Measurements from ENCODE around the gene PHF23.
A peak's percentile ranks its signal among the peaks of the same experiment; 100 is the strongest.

Gene PHF23

GRCh38 chr17:7250695-7251627, 11.7 kb upstream of the PHF23 start:
- H3K27me3 ChIP-seq (ENCODE audit: insufficient read depth, low read length, poor library complexity, severe bottlenecking) = no peaks in the 10 kb centered on the region
- peaks cover 45% of the 10 kb centered on the region for H4K20me1 ChIP-seq (ENCODE audit: insufficient read depth, low read length, poor library complexity, severe bottlenecking)
- no peaks in the 10 kb centered on the region for H3K9me3 ChIP-seq (ENCODE audit: insufficient read depth, low read depth, low read length)
- H2AFZ ChIP-seq (ENCODE audit: low read length) = no peak overlapping the region
- H3K4me2 ChIP-seq (ENCODE audit: low read depth, low read length, poor library complexity, severe bottlenecking) = peak overlapping the region; percentile 99
- H3K4me3 ChIP-seq (ENCODE audit: low read length, poor library complexity, severe bottlenecking) = peak overlapping the region; percentile 84
- peak overlapping the region; percentile 87 for H3K9ac ChIP-seq (ENCODE audit: low read depth, low read length, poor library complexity, severe bottlenecking)
- peaks cover 80% of the 10 kb centered on the region for H3K79me2 ChIP-seq (ENCODE audit: insufficient read depth, low read length)
- TF ChIP-seq EZH2phosphoT487 (IDR thresholded peaks at IDR 0.05; ENCODE audit: borderline replicate concordance) (no peak), CTCF (conservative IDR thresholded peaks at IDR 0.05; ENCODE audit: low read length) (no peak)
- H3K4me1 ChIP-seq (ENCODE audit: insufficient read depth, low read length, poor library complexity, severe bottlenecking) = peaks cover 37% of the 10 kb centered on the region
- H3K9me2 ChIP-seq (replicated peaks; ENCODE audit: low read depth, low read length) = no peaks in the 10 kb centered on the region
- H3F3A ChIP-seq (ENCODE audit: low read depth) = no peaks in the 10 kb centered on the region
- H3K36me3 ChIP-seq (ENCODE audit: insufficient read depth, low read length) = peaks cover 14% of the 10 kb centered on the region; the same call in 1 of the 2 replicates

DNA sequence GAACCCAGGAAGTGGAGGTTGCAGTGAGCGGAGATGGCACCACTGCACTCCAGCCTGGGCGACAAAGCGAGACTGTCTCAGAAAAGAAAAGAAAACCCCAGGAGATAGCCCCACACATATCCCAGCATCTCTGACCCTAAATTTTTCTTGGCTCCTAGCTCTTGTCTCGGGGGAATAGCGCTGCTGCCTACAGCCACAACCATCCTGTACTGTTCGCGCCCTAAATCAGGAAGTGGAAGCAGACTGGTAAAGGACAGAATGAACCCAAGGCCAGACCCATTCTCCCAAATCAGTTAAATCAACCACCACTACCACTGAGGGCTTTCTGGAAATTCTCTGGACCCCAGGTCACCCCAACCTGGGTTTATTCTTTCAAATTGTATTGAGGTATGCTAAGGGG, 10.6 kb upstream of the PHF23 start:
- no peaks in the 10 kb centered on the region for H3F3A ChIP-seq (ENCODE audit: low read depth)
- peak overlapping the region; percentile 87 for H3K9ac ChIP-seq (ENCODE audit: low read depth, low read length, poor library complexity, severe bottlenecking)
- H2AFZ ChIP-seq (ENCODE audit: low read length) = no peak overlapping the region
- H3K9me3 ChIP-seq (ENCODE audit: insufficient read depth, low read depth, low read length) = no peaks in the 10 kb centered on the region
- peaks cover 17% of the 10 kb centered on the region; the same call in 1 of the 2 replicates for H3K36me3 ChIP-seq (ENCODE audit: insufficient read depth, low read length)
- H3K4me3 ChIP-seq (ENCODE audit: low read length, poor library complexity, severe bottlenecking) = peak overlapping the region; percentile 84
- H3K4me2 ChIP-seq (ENCODE audit: low read depth, low read length, poor library complexity, severe bottlenecking) = peak overlapping the region; percentile 99
- peaks cover 47% of the 10 kb centered on the region for H4K20me1 ChIP-seq (ENCODE audit: insufficient read depth, low read length, poor library complexity, severe bottlenecking)
- peaks cover 37% of the 10 kb centered on the region for H3K4me1 ChIP-seq (ENCODE audit: insufficient read depth, low read length, poor library complexity, severe bottlenecking)
- H3K79me2 ChIP-seq (ENCODE audit: insufficient read depth, low read length) = peaks cover 80% of the 10 kb centered on the region
- no peaks in the 10 kb centered on the region for H3K27me3 ChIP-seq (ENCODE audit: insufficient read depth, low read length, poor library complexity, severe bottlenecking)
- TF ChIP-seq CTCF (conservative IDR thresholded peaks at IDR 0.05; ENCODE audit: low read length) (no peak), EZH2phosphoT487 (IDR thresholded peaks at IDR 0.05; ENCODE audit: borderline replicate concordance) (no peak)
- no peaks in the 10 kb centered on the region for H3K9me2 ChIP-seq (replicated peaks; ENCODE audit: low read depth, low read length)

GRCh38 chr17:7249214-7249613, 10.0 kb upstream of the PHF23 start:
- Histone ChIP-seq H4K20me1 (ENCODE audit: insufficient read depth, low read length, poor library complexity, severe bottlenecking) (peaks cover 47% of the 10 kb centered on the region), H3K27me3 (ENCODE audit: insufficient read depth, low read length, poor library complexity, severe bottlenecking) (no peaks in the 10 kb centered on the region), H3K4me3 (ENCODE audit: low read length, poor library complexity, severe bottlenecking) (peak overlapping the region; percentile 84), H3F3A (ENCODE audit: low read depth) (no peaks in the 10 kb centered on the region), H3K4me2 (ENCODE audit: low read depth, low read length, poor library complexity, severe bottlenecking) (peak overlapping the region; percentile 99), H2AFZ (ENCODE audit: low read length) (no peak overlapping the region), H3K4me1 (ENCODE audit: insufficient read depth, low read length, poor library complexity, severe bottlenecking) (peaks cover 36% of the 10 kb centered on the region), H3K9me2 (replicated peaks; ENCODE audit: low read depth, low read length) (no peaks in the 10 kb centered on the region), H3K9ac (ENCODE audit: low read depth, low read length, poor library complexity, severe bottlenecking) (peak overlapping the region; percentile 87), H3K9me3 (ENCODE audit: insufficient read depth, low read depth, low read length) (no peaks in the 10 kb centered on the region), H3K36me3 (ENCODE audit: insufficient read depth, low read length) (peaks cover 18% of the 10 kb centered on the region; the same call in 1 of the 2 replicates), H3K79me2 (ENCODE audit: insufficient read depth, low read length) (peaks cover 74% of the 10 kb centered on the region)
- TF ChIP-seq EZH2phosphoT487 (IDR thresholded peaks at IDR 0.05; ENCODE audit: borderline replicate concordance) (no peak), CTCF (conservative IDR thresholded peaks at IDR 0.05; ENCODE audit: low read length) (no peak)
